Ishikawa (cell line): Measurements from ENCODE around the gene RPS6KA5.

Experiments
- CREB1 ChIP-seq: IDR thresholded peaks from 2 replicates; pipeline ENCODE4 v1.6.1; 2012; ENCODE audit warnings: low read depth
- EGR1 ChIP-seq: IDR thresholded peaks from 2 replicates; pipeline ENCODE4 v1.6.1; 2012
- EP300 ChIP-seq: IDR thresholded peaks from 2 replicates; pipeline ENCODE4 v1.6.1; 2012; ENCODE audit warnings: borderline replicate concordance
- FOXM1 ChIP-seq: IDR thresholded peaks from 2 replicates; pipeline ENCODE4 v1.6.1; 2012; ENCODE audit warnings: low read depth, borderline replicate concordance
- TCF12 ChIP-seq: IDR thresholded peaks from 2 replicates; pipeline ENCODE4 v1.6.1; 2012; ENCODE audit warnings: low read depth
- TEAD4 ChIP-seq: IDR thresholded peaks from 2 replicates; pipeline ENCODE4 v1.6.1; 2012
- TF ChIP-seq, protein P1 (sequence below): IDR thresholded peaks from 2 replicates; pipeline ENCODE4 v1.6.1; 2012
- TF ChIP-seq, protein P2 (sequence below): IDR thresholded peaks from 2 replicates; pipeline ENCODE4 v1.6.1; 2012; ENCODE audit warnings: low read depth, mild to moderate bottlenecking

DNA sequence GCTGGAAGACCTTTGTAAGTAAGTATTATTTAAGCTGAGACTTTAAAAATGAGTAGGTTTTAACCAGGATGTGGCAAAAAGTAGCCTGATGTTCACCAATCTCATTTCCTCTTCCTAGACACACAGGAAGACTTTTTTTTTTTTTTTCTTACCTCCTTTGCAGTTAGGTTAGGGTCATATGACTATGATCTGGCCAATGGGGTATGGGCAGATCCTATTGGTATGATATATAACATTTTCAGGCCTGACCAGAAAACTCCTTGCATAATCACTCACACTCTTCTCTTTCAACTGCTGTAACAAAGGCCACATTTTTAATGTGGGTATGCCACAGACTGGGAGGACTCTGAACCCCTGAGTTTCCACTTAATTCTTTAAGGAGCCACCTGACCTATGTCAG, 2.7 kb upstream of the RPS6KA5 start:
- TF ChIP-seq FOXM1, result no peak
- no peak for TF ChIP-seq EP300
- TF ChIP-seq, protein P1, sequence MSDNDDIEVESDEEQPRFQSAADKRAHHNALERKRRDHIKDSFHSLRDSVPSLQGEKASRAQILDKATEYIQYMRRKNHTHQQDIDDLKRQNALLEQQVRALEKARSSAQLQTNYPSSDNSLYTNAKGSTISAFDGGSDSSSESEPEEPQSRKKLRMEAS, result no peak
- TF ChIP-seq, protein P2, sequence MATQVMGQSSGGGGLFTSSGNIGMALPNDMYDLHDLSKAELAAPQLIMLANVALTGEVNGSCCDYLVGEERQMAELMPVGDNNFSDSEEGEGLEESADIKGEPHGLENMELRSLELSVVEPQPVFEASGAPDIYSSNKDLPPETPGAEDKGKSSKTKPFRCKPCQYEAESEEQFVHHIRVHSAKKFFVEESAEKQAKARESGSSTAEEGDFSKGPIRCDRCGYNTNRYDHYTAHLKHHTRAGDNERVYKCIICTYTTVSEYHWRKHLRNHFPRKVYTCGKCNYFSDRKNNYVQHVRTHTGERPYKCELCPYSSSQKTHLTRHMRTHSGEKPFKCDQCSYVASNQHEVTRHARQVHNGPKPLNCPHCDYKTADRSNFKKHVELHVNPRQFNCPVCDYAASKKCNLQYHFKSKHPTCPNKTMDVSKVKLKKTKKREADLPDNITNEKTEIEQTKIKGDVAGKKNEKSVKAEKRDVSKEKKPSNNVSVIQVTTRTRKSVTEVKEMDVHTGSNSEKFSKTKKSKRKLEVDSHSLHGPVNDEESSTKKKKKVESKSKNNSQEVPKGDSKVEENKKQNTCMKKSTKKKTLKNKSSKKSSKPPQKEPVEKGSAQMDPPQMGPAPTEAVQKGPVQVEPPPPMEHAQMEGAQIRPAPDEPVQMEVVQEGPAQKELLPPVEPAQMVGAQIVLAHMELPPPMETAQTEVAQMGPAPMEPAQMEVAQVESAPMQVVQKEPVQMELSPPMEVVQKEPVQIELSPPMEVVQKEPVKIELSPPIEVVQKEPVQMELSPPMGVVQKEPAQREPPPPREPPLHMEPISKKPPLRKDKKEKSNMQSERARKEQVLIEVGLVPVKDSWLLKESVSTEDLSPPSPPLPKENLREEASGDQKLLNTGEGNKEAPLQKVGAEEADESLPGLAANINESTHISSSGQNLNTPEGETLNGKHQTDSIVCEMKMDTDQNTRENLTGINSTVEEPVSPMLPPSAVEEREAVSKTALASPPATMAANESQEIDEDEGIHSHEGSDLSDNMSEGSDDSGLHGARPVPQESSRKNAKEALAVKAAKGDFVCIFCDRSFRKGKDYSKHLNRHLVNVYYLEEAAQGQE, result no peak
- no peak for TF ChIP-seq EGR1
- no peak for TF ChIP-seq TEAD4
- no peak for TF ChIP-seq CREB1
- TF ChIP-seq TCF12, result no peak
